ENCODE data around the gene NACC1. TPM values are rescaled to one million over a fixed set of nuclear protein-coding genes. Genes with fewer than 3 reads are reported as not detected.
A peak's percentile ranks its signal among the peaks of the same experiment; 100 is the strongest.

NACC1 gene
- total RNA-seq, 2 donors from 2014 or later: 56.7 to 119 TPM

DNA sequence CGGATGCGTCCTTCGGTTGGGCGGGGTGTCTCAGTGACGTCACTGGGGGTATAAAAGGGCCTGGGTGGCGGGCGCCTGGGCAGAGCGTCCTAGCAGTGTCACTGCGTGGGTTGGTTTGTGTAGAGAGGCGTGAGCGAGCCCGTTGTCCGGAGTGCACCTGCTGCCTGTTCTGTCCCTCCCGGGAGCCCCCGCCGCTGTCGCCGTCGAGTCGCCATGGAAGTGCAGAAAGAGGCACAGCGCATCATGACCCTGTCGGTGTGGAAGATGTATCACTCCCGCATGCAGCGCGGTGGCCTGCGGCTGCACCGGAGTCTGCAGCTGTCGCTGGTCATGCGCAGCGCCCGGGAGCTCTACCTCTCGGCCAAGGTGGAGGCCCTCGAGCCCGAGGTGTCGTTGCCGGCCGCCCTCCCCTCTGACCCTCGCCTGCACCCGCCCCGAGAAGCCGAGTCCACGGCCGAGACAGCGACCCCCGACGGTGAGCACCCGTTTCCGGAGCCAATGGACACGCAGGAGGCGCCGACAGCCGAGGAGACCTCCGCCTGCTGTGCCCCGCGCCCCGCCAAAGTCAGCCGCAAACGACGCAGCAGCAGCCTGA is 35.0 kb downstream of the NACC1 start:
- H3K27me3 ChIP-seq: no peaks in the 10 kb centered on the region
- peak overlapping the region; percentile 98 to 100 for H3K9ac ChIP-seq (ENCODE audit: low read depth in 2 of 2, low read length in 2 of 2)
- DNase-seq: peak; percentile 99
- TF ChIP-seq, protein P1, sequence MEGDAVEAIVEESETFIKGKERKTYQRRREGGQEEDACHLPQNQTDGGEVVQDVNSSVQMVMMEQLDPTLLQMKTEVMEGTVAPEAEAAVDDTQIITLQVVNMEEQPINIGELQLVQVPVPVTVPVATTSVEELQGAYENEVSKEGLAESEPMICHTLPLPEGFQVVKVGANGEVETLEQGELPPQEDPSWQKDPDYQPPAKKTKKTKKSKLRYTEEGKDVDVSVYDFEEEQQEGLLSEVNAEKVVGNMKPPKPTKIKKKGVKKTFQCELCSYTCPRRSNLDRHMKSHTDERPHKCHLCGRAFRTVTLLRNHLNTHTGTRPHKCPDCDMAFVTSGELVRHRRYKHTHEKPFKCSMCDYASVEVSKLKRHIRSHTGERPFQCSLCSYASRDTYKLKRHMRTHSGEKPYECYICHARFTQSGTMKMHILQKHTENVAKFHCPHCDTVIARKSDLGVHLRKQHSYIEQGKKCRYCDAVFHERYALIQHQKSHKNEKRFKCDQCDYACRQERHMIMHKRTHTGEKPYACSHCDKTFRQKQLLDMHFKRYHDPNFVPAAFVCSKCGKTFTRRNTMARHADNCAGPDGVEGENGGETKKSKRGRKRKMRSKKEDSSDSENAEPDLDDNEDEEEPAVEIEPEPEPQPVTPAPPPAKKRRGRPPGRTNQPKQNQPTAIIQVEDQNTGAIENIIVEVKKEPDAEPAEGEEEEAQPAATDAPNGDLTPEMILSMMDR (IDR thresholded peaks at IDR 0.05): no peak
- peak overlapping the region; percentile 98 for H3K27ac ChIP-seq
- H3K36me3 ChIP-seq: no peaks in the 10 kb centered on the region
- peaks cover 14% of the 10 kb centered on the region for H3K4me1 ChIP-seq
- H3K9me3 ChIP-seq: no peaks in the 10 kb centered on the region
- intact Hi-C loops (cut with DNase I): no loop called here
- H3K4me3 ChIP-seq: peak overlapping the region; percentile 79

DNA sequence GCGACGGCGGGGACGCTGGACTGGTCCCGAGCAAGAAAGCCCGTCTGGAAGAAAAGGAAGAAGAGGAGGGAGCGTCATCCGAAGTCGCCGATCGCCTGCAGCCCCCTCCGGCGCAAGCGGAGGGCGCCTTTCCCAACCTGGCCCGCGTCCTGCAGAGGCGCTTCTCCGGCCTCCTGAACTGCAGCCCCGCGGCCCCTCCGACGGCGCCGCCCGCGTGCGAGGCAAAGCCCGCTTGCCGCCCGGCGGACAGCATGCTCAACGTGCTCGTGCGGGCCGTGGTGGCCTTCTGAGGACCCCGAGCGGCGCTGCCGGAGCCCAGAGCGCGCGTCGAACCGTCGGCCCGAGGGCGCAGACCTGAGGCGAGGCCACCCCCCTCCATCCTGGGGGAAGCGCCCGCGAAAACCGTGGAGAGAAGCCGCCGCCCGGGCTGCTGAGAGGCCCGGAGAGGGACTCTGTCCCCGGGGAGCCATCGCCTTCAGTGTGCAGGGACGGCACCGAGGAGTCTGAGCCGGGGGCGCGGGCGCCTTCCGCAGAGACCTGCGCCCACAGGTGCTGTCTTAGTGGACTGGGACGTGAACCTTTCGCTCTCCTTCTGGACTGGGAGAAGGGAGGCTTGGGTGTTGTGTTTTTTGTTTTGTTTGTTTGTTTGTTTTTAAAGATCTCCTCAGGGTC is 35.6 kb downstream of the NACC1 start:
- Histone ChIP-seq H3K27me3 (no peaks in the 10 kb centered on the region), H3K27ac (peak overlapping the region; percentile 98), H3K4me3 (peak overlapping the region; percentile 79), H3K36me3 (no peaks in the 10 kb centered on the region), H3K9me3 (no peaks in the 10 kb centered on the region), H3K4me1 (peaks cover 12% of the 10 kb centered on the region), H3K9ac (ENCODE audit: low read depth in 2 of 2, low read length in 2 of 2) (peak overlapping the region; percentile 98 to 100)
- peak; percentile 42 for DNase-seq
- TF ChIP-seq, protein P1 (IDR thresholded peaks at IDR 0.05): no peak
- intact Hi-C loops (cut with DNase I): no loop called here

DNA sequence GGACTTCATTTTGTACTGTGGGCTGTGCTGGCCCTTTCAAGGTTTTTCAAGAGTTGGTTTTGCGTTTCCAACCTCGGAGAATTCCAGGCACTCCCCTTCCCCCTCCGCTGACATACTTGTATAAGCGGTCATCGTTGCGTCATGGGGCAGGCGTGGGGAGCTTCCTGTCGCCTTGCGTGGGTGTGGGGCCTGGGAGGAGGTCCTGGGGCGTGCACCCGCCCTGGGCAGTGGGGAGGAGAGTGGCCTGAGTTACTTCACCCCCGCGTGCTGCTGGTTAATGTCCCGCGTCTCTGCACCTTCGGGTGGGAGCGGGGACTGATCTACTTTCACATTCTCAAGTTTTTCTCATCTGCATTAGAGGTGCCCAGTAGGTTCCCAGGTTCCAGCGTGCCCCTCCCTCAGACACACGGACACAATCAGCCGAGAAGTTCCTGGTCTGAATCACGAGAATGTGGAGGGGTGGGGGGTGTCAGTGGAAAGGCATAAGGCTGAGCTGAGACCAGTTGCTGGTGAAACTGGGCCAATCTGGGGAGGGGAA is 36.2 kb downstream of the NACC1 start:
- Histone ChIP-seq H3K4me1 (peaks cover 9% of the 10 kb centered on the region), H3K27me3 (no peaks in the 10 kb centered on the region), H3K27ac (peak overlapping the region; percentile 98), H3K36me3 (no peaks in the 10 kb centered on the region), H3K4me3 (peak overlapping the region; percentile 79), H3K9ac (ENCODE audit: low read depth in 2 of 2, low read length in 2 of 2) (peak overlapping the region; percentile 98 to 100), H3K9me3 (no peaks in the 10 kb centered on the region)
- TF ChIP-seq, protein P1 (IDR thresholded peaks at IDR 0.05): no peak
- intact Hi-C loops (cut with DNase I): no loop called here
- DNase-seq: peak; percentile 93

DNA sequence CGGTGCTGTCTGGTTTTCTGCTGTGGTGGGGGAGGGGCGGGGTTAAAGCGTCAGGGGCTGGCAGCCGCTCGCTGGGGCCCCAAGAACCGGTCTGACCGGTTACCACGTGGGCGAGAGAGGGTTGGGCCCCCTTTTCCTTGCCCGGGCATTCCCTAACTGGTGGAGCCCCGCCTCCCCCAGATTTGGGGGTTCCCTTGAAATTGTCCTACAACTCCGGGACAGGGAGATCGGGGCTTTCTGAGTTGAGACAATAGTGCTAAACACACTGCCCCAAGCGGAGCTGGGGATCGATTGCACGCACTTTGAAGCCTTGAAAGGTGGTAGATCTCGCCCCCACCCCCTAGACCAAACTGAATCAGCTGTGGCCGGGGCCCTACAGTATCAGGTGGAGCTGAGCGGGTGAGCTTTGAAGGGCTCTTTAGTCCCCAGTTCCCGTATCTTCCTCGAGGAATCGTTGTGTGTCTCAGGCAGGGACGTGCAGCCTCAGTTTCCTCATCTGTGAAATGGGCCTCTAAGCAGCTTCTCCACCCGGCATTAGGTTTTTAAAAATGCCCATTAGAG is 36.9 kb downstream of the NACC1 start:
- Histone ChIP-seq H3K36me3 (no peaks in the 10 kb centered on the region), H3K9ac (ENCODE audit: low read depth in 2 of 2, low read length in 2 of 2) (peak overlapping the region; percentile 73 to 100), H3K9me3 (no peaks in the 10 kb centered on the region), H3K27me3 (no peaks in the 10 kb centered on the region), H3K4me3 (peak overlapping the region; percentile 79), H3K27ac (peak overlapping the region; percentile 98), H3K4me1 (peaks cover 9% of the 10 kb centered on the region)
- TF ChIP-seq, protein P1 (IDR thresholded peaks at IDR 0.05): no peak
- intact Hi-C loops (cut with DNase I): no loop called here
- DNase-seq: peak; percentile 97

DNA sequence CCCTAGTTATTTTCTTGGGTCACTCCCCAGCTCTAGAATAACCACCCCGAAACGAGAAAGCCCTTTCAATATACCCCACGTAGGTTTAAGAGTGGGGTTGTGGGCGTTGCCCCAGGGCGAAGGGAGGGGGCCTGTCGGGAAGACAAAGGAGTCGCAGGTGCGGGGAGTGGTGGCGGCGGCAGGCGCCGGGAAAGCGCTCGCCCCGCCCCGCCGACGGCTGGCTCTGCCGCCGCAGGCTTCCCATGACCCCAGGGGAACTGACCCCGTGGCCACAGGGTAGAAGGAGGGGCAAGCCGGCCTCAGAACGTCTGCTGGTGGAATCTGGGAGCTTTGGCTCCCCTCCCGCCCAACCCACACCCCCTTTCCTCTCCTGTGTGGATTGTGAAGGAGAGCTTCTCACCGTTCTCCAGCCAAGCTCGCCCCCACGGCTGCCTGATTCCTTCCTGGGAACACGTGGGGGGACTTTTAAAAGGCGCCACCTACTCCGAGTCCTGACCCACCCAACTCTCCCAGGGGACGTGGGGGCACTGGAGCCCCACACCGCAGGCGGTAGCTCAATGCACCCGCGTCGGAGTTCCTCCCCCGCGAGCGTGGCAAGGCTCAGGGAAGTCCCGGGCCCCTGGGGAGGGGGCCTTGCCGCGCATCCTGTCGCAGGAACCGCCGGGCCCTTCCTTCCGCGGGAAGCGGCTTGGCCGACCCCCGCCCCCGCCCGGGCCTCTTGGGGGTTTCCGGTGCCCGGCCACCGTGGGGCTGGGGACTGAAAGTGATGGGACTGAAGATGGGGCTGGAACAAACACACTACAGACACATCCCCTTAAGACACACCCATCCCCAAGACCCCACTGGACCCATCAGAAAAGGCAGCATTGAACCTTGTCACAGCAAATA is 37.7 kb downstream of the NACC1 start:
- Histone ChIP-seq H3K27me3 (no peaks in the 10 kb centered on the region), H3K4me3 (peak overlapping the region; percentile 79), H3K27ac (peak overlapping the region; percentile 98), H3K36me3 (no peaks in the 10 kb centered on the region), H3K9me3 (no peaks in the 10 kb centered on the region), H3K4me1 (peaks cover 9% of the 10 kb centered on the region), H3K9ac (ENCODE audit: low read depth in 2 of 2, low read length in 2 of 2) (peak overlapping the region; percentile 78 to 100)
- intact Hi-C loops (cut with DNase I): no loop called here
- peak; percentile 86 for DNase-seq
- TF ChIP-seq, protein P1 (IDR thresholded peaks at IDR 0.05): no peak

Data from colonic mucosa (tissue), 4 donors.